Vagina (tissue), 2 donors: ENCODE data around the gene ZBTB45.

Experiments
- POLR2A ChIP-seq, 2 donors: fragments of 450-650 bp; IDR thresholded peaks; one replicate each; pipeline ENCODE4 v1.6.1; 2017; ENCODE audit warnings: antibody characterized with exemption in 2 of 2, mild to moderate bottlenecking in 2 of 2, moderate library complexity in 2 of 2
- POLR2AphosphoS5 ChIP-seq, 2 donors: sonication (generic); formaldehyde crosslinking; IDR thresholded peaks; one replicate each; pipeline ENCODE4 v1.9.0; 2017; ENCODE audit warnings: antibody characterized with exemption in 2 of 2, mild to moderate bottlenecking in 2 of 2, low read depth in 1 of 2; ENCODE audit not compliant: insufficient read depth in 1 of 2
- TF ChIP-seq, protein P1 (sequence below), 3 experiments: fragments of 450-650 bp in 2 of 3; fragments of 200-600 bp in 1 of 3; sonication (generic) in 1 of 3; IDR thresholded peaks; one replicate each; pipeline ENCODE4 v1.5.1; 2017 to 2019; ENCODE audit warnings: antibody characterized with exemption in 3 of 3, mild to moderate bottlenecking in 2 of 3, moderate library complexity in 2 of 3

DNA sequence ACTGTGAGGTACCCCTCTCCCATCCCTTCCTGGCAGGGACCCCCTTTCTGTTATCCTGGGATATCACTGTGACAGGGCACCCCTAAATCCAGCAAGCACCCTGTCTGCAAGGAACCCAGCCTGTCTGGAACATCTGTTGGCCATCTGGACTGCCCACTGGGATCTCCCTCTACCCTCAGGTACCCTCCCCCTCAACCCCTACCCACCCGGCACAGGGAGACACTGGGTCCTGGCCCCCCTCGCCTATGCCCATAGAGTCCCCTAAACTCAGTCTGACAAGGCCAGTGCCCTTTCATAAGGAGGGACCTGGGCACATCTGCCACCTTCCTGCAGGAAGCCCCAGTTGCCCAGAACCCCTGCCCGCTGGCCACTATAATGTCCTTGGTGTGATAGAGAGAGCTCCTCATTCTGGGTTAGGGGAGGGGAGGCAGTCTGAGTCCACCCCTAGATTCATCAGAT, 5.0 kb downstream of the ZBTB45 start:
- TF ChIP-seq, protein P1, sequence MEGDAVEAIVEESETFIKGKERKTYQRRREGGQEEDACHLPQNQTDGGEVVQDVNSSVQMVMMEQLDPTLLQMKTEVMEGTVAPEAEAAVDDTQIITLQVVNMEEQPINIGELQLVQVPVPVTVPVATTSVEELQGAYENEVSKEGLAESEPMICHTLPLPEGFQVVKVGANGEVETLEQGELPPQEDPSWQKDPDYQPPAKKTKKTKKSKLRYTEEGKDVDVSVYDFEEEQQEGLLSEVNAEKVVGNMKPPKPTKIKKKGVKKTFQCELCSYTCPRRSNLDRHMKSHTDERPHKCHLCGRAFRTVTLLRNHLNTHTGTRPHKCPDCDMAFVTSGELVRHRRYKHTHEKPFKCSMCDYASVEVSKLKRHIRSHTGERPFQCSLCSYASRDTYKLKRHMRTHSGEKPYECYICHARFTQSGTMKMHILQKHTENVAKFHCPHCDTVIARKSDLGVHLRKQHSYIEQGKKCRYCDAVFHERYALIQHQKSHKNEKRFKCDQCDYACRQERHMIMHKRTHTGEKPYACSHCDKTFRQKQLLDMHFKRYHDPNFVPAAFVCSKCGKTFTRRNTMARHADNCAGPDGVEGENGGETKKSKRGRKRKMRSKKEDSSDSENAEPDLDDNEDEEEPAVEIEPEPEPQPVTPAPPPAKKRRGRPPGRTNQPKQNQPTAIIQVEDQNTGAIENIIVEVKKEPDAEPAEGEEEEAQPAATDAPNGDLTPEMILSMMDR (IDR thresholded peaks at IDR 0.05): no peak
- TF ChIP-seq POLR2A (IDR thresholded peaks at IDR 0.05) (no peak), POLR2AphosphoS5 (IDR thresholded peaks at IDR 0.05; ENCODE audit: insufficient read depth in 1 of 2, low read depth in 1 of 2) (no peak)
